IPS-11a (cell line): ENCODE data around the gene FBXO5.

ENCODE experiments used
- H3K4me3 ChIP-seq: one replicate; pipeline ENCODE4 v1.5.1; 2013; ENCODE audit warnings: low read depth, low read length, control low read depth

FBXO5 gene

DNA sequence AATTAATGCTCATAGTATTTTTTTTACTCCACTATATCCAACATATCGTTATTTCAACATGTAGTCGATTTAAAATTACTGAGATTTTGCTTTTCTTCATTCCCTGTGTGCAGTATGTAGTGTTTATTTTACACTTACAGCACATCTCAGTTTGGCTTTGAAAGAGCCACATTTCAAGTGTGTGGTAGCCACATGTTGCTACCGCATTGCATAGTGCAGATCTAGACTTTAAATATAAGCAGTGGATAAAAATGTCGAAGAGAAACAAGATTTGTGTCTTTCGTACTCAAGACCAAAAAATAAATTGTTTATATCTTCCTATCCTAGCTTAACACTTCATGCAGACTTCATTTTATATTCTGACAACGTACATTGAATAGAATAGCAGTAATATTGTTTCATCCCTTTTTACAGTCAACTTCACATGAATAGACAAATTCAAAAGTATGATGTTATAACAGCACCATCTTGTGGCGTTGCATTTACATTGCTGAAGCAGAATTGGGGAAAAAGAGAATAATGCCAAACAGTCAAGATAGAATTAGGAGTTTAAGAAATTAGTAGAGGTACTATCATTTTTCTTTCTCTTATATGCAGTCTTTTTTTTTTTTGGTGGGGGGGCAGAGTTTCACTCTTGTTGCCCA is 29.9 kb downstream of the FBXO5 start:
- H3K4me3 ChIP-seq, result no peak overlapping the region

DNA sequence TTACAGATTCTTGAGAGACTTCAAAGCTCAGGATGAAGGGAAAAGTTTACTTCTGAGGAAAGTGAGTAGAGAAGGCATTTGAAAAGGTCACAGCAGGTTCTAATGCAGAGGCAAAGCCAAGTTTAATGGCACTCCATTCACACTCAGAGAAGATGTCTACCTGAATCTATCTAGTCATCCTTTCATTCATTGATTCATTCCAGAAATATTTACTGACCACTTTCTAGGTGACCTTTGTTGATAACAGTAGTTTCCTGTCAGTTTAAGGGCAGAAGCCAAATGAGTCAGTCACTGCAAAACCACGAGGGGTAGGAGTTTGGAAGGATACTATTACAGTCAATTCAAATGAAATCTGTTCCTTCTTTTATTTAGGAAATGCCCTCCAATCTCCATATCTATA is 30.8 kb downstream of the FBXO5 start:
- H3K4me3 ChIP-seq, result no peak overlapping the region

DNA sequence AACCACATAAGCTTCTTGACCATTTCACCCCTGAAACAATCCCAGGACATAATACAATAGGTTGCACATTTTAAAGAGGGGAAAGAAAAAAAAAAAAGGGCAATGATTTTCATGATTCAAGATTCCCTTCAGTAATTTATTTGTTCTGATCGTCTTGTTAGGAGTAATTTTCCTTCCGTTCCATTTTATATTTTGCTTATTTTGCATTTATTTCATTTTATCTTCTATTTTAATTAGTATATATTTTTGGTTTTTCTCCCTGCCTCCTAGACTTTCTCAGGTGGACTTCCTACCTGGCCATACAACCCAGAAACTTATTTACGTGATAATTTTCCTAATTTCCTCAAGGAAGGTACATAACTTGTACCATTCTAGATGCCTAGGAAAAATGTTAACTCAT is 32.6 kb downstream of the FBXO5 start:
- H3K4me3 ChIP-seq, result no peak overlapping the region

DNA sequence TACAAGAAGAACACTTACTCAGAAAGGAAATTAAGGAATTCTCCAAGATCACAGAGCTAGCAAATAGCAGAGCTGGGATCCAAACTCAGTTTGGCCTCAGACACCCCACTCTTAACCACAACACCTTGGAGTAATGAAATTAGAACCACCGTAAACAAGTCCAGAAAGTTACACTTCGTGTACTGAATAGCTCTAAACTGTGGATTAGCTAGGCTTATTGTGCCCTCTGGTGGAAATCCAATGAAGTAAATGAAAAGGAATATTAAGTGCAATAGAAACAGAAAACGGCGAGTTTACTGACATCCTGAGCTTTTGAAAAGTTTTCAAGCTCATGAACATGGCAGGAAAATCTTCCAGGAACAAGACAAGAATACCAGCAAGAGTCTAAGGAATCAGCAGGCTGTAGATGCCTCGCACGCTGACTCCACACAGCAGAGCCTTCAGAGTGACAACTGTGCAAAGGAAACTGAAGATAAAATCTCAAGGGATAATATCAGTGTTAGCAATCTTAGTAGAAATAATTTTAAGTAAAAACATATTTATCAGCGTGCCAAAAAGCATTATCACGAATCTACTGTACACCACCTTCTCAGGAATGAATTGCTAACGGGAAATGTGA is 34.6 kb downstream of the FBXO5 start:
- H3K4me3 ChIP-seq, result no peak overlapping the region

DNA sequence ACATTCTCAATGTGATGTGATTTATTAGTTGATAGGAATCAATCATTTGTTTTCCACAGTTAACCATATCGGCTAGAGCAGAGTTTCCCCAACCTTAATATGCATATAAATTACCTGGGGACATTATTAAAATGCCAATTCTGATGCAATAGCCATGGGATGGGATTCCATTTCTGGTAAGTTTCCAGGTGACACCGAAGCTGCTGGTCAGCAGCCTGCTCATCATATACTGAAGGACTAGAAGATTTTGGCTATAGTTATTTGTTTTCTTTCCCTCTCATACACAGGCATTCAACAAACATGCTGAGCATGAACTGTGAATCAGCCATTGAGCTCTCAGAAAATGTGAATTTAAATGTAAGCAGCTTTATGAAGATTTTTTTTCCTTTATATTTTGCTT is 35.8 kb downstream of the FBXO5 start:
- H3K4me3 ChIP-seq, result no peak overlapping the region

DNA sequence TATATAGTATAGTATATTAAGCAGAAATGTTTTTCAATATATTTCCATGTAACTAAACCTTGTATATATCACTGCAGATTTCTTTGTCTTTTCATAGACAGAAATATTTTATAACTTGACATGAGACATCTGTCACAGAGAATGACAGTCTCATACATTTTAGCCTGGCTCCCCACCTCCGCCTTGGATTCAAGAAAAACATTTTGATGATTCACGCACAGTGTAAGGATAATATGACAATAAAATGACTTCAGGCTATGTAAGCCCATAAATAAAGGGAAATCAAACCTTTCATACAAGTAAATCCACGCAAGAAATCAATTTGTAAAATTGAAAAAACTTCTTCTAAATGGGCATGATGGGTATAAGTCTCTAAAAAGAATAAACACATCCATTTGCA is 36.4 kb downstream of the FBXO5 start:
- H3K4me3 ChIP-seq, result no peak overlapping the region

DNA sequence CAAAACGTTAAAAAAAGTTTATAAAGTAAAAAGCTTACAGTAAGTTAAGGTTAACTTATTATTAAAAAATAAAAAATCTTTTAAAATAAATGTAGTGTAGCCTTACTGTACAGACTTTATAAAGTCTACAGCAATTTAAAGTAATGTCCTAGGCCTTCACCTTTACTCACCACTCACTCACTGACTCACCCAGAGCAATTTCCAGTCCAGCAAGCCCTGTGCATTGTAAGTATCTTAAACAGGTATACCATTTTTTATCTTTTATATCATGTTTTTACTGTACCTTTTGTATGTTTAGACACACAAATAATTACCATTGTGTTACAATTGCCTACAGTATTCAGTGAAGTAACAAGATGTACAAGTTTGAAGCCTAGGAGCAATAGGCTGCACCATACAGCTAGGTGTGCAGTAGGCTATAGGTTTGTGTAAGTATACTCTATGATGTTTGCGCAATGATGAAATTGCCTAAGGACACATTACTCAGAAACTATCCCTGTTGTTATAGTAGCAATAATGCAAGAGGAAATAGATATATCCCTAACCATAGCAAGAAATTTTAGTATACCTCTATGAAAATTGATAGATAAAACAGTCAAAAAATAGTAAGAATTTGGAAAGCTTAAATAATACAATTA is 39.5 kb downstream of the FBXO5 start:
- no peak overlapping the region for H3K4me3 ChIP-seq

DNA sequence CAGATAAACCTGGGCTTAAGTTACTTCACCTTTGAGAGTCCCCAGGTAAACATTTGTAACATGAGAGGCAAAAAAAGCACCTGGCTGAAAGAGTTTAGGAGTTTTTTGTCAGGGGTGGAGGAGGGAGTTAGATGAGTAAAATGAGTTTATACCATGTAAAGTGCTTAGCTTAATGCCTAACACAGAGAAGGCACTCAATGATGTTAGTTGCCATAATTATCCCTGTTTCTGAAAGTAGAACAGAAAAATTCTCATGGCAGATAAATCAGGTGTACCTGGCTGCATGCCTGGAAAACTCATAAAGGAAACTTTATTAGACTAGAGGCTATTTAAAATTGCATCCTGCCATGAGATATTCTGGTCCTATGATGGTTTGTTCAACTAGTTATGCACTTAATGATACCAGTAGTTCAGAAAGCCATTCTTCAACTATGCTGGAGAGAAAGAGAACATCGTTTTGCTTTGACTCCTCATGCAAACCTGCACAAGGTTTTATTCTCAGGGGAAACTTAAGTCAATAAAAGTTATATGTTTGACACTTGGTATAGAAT is 40.4 kb downstream of the FBXO5 start:
- H3K4me3 ChIP-seq, result no peak overlapping the region

DNA sequence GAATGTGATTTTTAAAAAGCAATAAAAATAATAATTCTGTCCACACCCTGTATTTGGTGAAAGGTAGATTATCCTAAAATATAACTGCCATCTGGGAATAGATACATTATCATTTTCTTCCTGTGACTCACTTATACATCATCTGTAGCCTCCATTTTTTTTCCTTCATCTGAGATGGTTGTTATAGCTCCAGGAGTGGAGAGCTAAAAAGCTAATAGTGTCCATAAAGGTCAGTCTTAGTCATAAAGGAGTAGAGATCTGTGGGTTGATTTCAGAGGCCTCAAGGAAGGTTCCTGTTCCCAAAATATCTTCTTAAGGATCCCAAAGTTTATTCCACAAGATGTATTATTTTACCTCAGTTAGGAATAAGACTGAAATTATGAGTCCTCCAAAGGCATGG is 41.1 kb downstream of the FBXO5 start:
- no peak overlapping the region for H3K4me3 ChIP-seq

DNA sequence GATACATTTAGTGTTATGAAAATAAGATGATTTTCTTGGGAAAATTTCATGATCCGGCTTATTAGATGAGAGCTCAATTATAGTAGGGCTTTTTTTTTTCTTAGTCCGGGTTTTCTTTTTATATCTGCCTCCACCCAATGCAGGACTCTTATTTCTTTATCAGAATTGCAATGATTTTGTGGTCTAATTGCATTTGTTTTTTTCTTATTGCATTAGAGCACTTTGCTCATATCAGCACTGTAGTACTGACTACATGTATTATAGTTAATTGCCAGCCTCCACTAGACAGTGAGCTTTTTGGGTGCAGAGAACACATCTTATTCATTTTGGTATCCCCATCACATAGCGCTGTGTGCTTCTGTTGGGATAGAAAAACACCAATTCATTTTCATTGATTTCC is 50.0 kb downstream of the FBXO5 start:
- no peak overlapping the region for H3K4me3 ChIP-seq

DNA sequence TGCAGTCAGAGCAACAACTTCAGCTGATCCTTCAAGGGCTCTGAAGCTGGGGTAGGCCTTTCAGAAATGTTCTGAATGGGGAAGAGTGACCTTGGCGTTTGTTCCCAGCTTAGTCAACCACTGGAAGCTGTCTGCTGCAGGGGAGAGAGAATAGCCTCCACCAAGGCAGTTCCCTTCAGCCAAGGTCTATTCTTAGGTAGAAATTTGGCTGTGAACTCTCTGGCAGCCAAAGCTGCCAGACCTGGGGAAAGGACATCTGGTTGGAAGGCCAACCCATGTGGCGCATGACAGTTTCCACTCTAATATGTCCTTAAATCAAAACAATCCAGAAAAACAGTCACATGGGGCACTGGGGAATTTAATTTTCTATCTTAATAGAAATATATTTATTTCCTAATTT is 60.1 kb downstream of the FBXO5 start:
- H3K4me3 ChIP-seq, result no peak overlapping the region
